ENCODE measurements around the gene PLCB2.

The PLCB2 gene

DNA sequence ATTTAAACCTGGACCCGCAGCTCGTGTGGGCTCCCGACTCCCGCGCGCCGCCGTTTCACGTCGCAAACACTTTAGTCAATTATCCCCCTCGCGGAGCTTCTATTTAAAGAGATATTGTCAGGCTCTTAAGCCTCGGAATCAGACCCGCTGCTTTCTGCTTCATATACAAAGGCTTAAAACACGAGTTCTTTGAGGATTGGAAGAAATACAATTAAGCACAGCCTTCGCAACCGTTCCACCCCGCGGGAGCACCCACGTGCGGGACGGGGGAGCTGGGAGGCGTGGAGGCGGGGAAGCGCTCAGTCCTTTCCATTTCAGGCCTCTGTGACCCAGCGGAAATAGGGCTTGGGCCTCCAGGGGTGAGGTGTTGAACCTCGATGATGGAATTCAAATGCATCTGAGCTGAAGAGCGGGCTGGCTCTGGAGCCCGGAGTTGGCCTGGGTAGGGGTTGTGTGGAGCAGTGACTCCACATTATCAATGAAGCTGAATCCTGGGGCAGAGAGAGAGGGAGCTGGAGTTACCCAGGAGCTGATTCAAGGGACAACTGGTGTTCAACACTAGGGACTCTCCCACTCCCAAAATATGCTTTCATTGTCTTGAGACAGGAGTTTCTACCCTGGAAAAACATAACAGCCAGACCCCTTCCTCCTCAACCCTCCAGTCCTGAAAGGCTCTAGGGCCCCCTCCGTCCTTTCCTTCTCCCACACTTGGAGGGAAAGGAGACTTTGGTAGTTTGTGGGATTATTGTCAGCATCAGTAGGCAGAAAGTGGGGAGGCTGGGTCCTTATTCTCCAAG is 27.3 kb downstream of the PLCB2 start:
- in situ Hi-C loops (cut with HindIII; ENCODE audit: low sequenced_read_pairs), result loop anchor here (25.0 kb wide), 1 partner anchor 132 kb away; the partner anchor contains the start of gene IVD
- TF ChIP-seq, protein P1, sequence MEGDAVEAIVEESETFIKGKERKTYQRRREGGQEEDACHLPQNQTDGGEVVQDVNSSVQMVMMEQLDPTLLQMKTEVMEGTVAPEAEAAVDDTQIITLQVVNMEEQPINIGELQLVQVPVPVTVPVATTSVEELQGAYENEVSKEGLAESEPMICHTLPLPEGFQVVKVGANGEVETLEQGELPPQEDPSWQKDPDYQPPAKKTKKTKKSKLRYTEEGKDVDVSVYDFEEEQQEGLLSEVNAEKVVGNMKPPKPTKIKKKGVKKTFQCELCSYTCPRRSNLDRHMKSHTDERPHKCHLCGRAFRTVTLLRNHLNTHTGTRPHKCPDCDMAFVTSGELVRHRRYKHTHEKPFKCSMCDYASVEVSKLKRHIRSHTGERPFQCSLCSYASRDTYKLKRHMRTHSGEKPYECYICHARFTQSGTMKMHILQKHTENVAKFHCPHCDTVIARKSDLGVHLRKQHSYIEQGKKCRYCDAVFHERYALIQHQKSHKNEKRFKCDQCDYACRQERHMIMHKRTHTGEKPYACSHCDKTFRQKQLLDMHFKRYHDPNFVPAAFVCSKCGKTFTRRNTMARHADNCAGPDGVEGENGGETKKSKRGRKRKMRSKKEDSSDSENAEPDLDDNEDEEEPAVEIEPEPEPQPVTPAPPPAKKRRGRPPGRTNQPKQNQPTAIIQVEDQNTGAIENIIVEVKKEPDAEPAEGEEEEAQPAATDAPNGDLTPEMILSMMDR (IDR thresholded peaks at IDR 0.05; ENCODE audit: low read depth, low read length), result no peak
- DNase-seq (ENCODE audit: low read depth, low spot score), result no peak

DNA sequence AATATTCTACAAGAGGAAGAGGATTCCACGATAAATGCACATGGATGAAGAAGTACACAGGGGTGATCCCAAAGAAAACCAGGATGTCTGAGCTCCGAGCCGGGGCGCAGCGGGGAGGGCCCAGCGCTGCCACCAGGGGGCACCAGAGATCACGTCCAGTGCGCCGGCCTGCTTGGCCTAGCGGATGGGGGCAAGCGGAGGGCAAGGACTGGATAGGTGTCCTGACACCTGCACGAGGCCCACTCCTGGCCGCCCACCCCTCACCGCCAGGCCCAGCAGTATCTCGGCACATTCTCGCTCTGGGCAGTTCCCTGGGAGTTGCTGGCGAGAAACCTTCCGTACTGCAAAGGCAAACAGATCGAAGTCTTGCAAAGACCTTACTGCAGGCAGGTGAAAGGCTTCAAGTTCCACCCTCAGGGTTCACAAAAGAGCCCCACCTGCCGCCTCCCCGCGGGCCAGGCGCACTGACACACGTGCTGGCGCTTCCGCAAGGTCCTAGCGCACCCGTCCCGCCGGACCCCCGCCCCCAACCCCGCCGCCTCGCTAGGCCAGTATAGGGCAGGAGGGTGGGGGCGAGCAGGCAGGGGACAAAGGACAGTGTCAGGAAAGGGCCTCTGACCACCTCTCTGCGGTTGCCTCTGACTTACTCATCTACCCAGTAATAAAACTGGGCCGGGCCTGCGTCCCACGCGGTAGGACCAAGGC is 28.1 kb downstream of the PLCB2 start:
- DNase-seq (ENCODE audit: low read depth, low spot score), result peak; percentile 35
- in situ Hi-C loops (cut with HindIII; ENCODE audit: low sequenced_read_pairs), result loop anchor here (25.0 kb wide), 1 partner anchor 133 kb away; the partner anchor contains the start of gene IVD
- no peak overlapping the region for H3K4me3 ChIP-seq (ENCODE audit: low read depth, low read length)
- TF ChIP-seq, protein P1 (IDR thresholded peaks at IDR 0.05; ENCODE audit: low read depth, low read length), result peak; percentile 99

More for the DNA sequence above, 27.3 kb downstream of the PLCB2 start:
- no peak overlapping the region for H3K4me3 ChIP-seq (ENCODE audit: low read depth, low read length)

DNA sequence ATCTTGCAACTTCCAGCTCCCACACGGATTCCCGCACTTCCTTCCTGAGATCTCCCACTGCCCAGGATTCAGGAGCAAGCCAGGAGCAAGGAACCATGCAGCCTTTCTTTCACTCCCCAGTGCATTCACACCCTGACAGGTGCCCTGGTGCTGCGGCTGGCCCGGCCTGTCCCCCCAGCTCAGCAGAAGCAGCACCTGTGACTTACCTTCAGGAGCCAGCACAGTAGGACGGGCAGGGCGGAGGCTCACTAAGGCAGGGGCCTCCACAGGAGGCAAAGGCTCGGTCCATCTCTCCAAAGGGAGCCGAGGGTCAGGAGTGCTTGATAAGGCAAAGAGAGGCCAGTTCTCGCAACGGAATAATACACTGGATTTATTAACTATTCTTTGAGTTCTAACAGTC is 29.7 kb downstream of the PLCB2 start:
- TF ChIP-seq, protein P1 (IDR thresholded peaks at IDR 0.05; ENCODE audit: low read depth, low read length), result no peak
- H3K4me3 ChIP-seq (ENCODE audit: low read depth, low read length), result no peak overlapping the region
- no peak for DNase-seq (ENCODE audit: low read depth, low spot score)
- in situ Hi-C loops (cut with HindIII; ENCODE audit: low sequenced_read_pairs), result loop anchor here (25.0 kb wide), 1 partner anchor 134 kb away; the partner anchor contains the start of gene IVD

DNA sequence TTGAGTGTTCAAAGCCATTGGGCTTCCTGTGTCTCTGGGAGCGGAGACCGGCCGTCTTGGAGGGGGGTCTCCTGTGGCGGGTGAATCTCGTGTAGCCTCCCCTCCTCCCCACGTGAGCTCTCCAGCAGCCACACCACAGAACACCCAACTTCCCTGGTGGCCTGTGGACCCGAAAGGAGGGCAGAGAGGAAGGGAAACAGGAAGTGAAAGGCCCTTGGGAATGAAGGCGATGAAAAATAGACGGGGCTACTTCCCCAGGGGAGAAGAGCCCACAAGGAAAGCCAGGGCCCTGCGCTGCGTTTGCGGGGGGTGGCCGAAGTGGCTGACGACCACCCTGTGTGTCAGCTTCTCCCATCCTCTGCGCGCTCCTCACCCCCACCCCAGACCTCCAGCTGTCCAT is 30.3 kb downstream of the PLCB2 start:
- no peak for DNase-seq (ENCODE audit: low read depth, low spot score)
- in situ Hi-C loops (cut with HindIII; ENCODE audit: low sequenced_read_pairs), result loop anchor here (25.0 kb wide), 1 partner anchor 135 kb away; the partner anchor contains the start of gene IVD
- H3K4me3 ChIP-seq (ENCODE audit: low read depth, low read length), result no peak overlapping the region
- TF ChIP-seq, protein P1 (IDR thresholded peaks at IDR 0.05; ENCODE audit: low read depth, low read length), result no peak

DNA sequence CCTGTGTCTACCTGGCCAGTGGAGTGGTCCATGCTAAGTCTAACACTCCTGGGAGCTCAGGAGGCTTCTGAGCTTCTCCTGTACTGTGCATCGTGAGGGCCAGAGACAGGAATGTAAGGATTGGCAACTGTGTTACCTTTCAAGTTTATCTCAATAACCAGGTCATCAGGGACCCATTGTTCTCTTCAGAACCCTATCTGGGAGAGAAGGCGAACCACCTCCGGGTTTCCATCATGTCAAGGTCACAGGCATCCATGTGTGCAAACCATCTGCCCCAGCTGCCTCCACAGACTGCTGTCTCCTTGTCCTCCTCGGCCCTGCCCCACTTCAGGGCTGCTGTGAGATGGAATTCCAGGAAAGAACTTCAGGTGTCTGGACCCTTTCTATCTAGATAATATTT is 30.8 kb downstream of the PLCB2 start:
- in situ Hi-C loops (cut with HindIII; ENCODE audit: low sequenced_read_pairs), result loop anchor here (25.0 kb wide), 1 partner anchor 135 kb away; the partner anchor contains the start of gene IVD
- DNase-seq (ENCODE audit: low read depth, low spot score), result no peak
- TF ChIP-seq, protein P1 (IDR thresholded peaks at IDR 0.05; ENCODE audit: low read depth, low read length), result no peak
- H3K4me3 ChIP-seq (ENCODE audit: low read depth, low read length), result no peak overlapping the region

DNA sequence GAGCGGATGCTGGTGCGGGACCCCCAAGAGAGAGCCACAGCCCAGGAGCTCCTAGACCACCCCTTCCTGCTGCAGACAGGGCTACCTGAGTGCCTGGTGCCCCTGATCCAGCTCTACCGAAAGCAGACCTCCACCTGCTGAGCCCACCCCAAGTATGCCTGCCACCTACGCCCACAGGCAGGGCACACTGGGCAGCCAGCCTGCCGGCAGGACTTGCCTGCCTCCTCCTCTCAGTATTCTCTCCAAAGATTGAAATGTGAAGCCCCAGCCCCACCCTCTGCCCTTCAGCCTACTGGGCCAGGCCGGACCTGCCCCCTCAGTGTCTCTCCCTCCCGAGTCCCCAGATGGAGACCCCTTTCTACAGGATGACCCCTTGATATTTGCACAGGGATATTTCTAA is 31.8 kb downstream of the PLCB2 start:
- DNase-seq (ENCODE audit: low read depth, low spot score), result no peak
- in situ Hi-C loops (cut with HindIII; ENCODE audit: low sequenced_read_pairs), result loop anchor here (25.0 kb wide), 1 partner anchor 136 kb away; the partner anchor contains the start of gene IVD
- no peak overlapping the region for H3K4me3 ChIP-seq (ENCODE audit: low read depth, low read length)
- TF ChIP-seq, protein P1 (IDR thresholded peaks at IDR 0.05; ENCODE audit: low read depth, low read length), result no peak

Data from astrocyte of the spinal cord (primary cell).